ENCODE measurements around the gene KRTCAP2. TPM values are rescaled to one million over a fixed set of nuclear protein-coding genes. Genes with fewer than 3 reads are reported as not detected.

Gene KRTCAP2
- total RNA-seq, 2 experiments from 2014 or later, result 125 to 300 TPM

DNA sequence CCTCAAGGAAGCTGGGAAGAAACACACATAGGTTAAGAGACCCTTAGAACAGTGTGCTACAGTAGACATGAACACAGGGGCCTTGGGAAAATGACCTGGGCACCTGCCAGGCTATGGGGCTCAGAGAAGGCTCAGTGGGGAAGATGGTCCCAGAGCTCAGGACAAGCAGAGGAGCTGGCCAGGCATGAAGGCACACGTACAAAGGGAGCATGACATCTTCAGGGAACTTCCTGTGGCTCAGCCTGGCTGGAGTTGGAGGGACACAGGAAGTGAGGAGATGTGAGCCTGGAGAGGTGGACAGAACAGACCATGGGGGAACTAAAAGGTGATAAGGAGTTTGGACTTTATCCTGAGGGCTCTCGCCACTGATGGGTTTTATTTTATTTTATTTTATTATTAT is 41.2 kb downstream of the KRTCAP2 start:
- Mint-ChIP-seq H3K4me1 (peaks cover 42% of the 10 kb centered on the region), H3K27me3 (peaks cover 15% of the 10 kb centered on the region), H3K27ac (no peak overlapping the region), H3K4me3 (no peak overlapping the region), H3K36me3 (ENCODE audit: low read depth) (peaks cover 8% of the 10 kb centered on the region), H3K9me3 (ENCODE audit: low read depth) (no peaks in the 10 kb centered on the region)
- no peak for ATAC-seq
- ChIA-PET CTCF (interaction anchor here (2.7 kb wide), 1 partner anchor 40 kb away, joined by 6 read pairs; no protein-coding TSS in a partner anchor), POLR2A (no interaction called here)
- intact Hi-C loops (cut with DNase I, micrococcal nuclease), result no loop called here
- no peak for DNase-seq

DNA sequence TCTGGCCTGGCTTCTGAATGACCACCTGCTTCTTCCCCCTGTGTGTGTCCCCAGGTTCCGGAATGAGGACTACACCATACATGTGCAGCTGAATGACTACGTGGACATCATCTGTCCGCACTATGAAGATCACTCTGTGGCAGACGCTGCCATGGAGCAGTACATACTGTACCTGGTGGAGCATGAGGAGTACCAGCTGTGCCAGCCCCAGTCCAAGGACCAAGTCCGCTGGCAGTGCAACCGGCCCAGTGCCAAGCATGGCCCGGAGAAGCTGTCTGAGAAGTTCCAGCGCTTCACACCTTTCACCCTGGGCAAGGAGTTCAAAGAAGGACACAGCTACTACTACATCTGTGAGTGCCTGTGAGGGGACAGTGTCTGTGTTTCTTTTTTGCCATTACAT is 41.8 kb downstream of the KRTCAP2 start:
- DNase-seq (no peak), ATAC-seq (no peak)
- ChIA-PET POLR2A (no interaction called here), CTCF (interaction anchor here (0.8 to 3.4 kb wide), 4 partner anchors 36 to 46 kb away, joined by 3 to 10 read pairs (median 4); partner anchors contain the start of gene KRTCAP2)
- Mint-ChIP-seq H3K27me3 (peaks cover 18% of the 10 kb centered on the region), H3K9me3 (ENCODE audit: low read depth) (no peaks in the 10 kb centered on the region), H3K36me3 (ENCODE audit: low read depth) (peaks cover 5% of the 10 kb centered on the region), H3K4me3 (no peak overlapping the region), H3K27ac (no peak overlapping the region), H3K4me1 (peaks cover 40% of the 10 kb centered on the region)
- intact Hi-C loops (cut with DNase I, micrococcal nuclease), result no loop called here

DNA sequence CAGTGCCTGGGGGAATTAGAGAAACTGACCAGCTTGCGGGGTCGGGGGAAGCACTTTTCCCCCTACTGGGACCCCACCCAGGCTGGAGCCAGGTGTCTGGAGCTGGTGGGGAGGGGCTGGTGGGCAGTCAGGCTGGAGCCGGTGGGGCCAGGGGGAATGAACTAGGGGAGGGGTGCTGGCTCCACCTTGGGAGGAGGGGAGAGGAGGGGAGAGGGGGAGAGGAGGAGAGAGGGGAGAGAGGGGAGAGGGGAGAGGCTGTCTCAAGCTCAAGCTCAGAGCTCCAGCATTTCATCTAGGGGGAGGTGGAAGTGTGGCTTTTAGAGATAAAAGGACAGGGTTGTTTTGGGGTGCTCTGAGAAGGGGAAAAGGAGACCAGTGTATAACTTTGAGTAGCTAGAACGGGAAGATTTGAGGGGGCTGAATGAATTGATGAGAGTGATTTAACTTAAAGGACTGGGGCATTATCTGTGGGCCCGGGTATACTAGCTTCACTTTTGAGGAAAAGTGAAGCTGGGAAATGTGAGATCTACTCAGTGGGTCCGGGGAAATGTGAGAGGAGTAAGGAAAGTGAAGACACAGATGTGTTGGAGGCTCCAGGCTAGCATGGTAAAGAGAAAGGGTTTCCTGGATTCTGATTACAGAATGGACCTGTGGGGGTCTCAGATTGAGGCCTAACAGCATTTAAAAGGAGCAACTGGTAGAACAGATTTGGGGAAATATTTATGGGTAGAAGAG is 42.7 kb downstream of the KRTCAP2 start:
- Mint-ChIP-seq H3K4me1 (peaks cover 40% of the 10 kb centered on the region), H3K9me3 (ENCODE audit: low read depth) (no peaks in the 10 kb centered on the region), H3K4me3 (no peak overlapping the region), H3K27me3 (peaks cover 20% of the 10 kb centered on the region), H3K36me3 (ENCODE audit: low read depth) (peaks cover 3% of the 10 kb centered on the region), H3K27ac (no peak overlapping the region)
- no peak for DNase-seq
- CTCF ChIA-PET, result interaction anchor here (0.6 to 3.4 kb wide), 7 partner anchors 12 to 349 kb away, joined by 3 to 10 read pairs (median 3); partner anchors contain the start of gene KRTCAP2
- intact Hi-C loops (cut with DNase I, micrococcal nuclease), result no loop called here
- no peak for ATAC-seq
- POLR2A ChIA-PET, result interaction anchor here (0.6 kb wide), 1 partner anchor 63 kb away, joined by 3 read pairs; no protein-coding TSS in a partner anchor

DNA sequence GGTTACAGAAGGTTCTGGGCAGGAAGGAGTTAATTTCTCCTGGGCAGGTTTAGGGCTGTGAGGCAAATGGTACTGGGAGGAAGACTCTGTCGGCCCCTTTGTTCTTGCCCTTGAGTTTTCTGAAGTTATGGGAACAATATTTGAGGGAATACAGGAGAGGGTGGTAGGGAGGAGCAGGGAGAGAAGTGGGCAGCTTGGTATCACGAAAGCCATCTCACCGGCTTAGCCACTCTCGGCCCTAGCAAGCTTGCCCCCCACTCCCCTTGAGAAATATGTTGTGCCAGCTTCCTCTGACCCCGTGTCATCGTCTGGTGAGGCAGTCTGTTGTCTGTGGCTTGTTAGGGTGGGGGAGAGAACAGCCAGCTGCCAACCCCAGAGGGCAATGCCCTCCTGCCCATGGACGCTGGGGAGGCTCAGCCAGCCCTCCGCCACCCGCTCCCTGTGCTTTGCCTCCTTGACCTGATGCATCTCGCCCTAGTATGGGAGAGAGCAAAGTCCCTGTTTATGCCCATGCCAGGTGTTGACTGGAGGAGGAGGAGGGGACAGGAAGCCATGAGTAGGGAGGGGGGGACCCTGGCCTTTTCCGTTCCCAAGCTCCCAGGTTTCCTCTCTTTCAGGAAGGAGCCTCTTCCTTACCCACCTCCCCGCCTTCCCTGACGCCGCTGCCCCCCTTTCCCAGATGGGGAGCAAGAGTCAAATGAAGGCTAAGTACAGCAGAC is 44.2 kb downstream of the KRTCAP2 start:
- peak overlapping the region; percentile 55 for H3K27ac Mint-ChIP-seq
- ATAC-seq (no peak), DNase-seq (no peak)
- intact Hi-C loops (cut with DNase I, micrococcal nuclease), result loop anchor here in 1 of 2 experiments (5.0 kb wide), 1 partner anchor 37 kb away; no protein-coding TSS in a partner anchor
- peaks cover 20% of the 10 kb centered on the region for H3K27me3 Mint-ChIP-seq
- H3K9me3 Mint-ChIP-seq (ENCODE audit: low read depth), result no peaks in the 10 kb centered on the region
- H3K4me3 Mint-ChIP-seq, result peak overlapping the region; percentile 66
- ChIA-PET POLR2A (interaction anchor here (0.7 to 0.8 kb wide), 2 partner anchors 44 to 731 kb away, joined by 3 read pairs; no protein-coding TSS in a partner anchor), CTCF (interaction anchor here (0.6 to 3.4 kb wide), 9 partner anchors 37 to 735 kb away, joined by 3 to 10 read pairs (median 4); partner anchors contain the start of gene KRTCAP2)
- H3K4me1 Mint-ChIP-seq, result peaks cover 32% of the 10 kb centered on the region
- no peaks in the 10 kb centered on the region for H3K36me3 Mint-ChIP-seq (ENCODE audit: low read depth)

DNA sequence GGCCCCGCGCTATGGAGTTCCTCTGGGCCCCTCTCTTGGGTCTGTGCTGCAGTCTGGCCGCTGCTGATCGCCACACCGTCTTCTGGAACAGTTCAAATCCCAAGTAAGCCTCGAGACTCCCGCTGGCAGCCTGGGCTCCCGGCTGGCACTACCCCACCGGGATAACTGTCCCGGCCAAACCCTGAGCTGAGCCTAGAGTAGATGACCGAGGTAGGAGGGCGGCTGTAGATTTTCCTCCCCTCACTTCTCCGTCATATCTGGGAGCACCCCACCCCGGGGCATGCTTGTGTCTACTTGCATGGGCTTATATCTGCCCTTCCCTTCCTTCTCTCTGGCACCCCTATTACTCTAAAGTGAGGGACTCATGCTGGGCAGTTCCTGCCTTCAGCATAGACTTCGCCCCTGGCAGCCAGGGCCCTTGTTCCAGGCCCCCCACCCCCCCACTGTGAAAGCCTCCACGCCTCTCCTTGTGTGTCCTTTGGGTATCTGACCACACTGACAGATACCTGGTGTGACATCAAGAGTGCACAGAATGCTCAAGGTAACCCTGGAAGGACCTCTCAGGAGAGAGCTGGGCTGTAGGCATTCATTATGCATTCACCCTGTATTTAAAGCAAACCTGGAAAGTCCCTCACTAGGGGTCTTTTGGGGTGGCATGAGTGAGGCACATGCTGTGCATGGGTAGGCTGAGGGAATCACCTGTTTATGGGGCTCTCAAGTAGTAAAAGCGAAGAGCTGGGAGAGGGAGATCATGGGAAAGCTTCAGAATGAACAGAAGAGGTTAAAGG is 44.9 kb downstream of the KRTCAP2 start:
- Mint-ChIP-seq H3K9me3 (ENCODE audit: low read depth) (no peaks in the 10 kb centered on the region), H3K36me3 (ENCODE audit: low read depth) (no peaks in the 10 kb centered on the region)

DNA sequence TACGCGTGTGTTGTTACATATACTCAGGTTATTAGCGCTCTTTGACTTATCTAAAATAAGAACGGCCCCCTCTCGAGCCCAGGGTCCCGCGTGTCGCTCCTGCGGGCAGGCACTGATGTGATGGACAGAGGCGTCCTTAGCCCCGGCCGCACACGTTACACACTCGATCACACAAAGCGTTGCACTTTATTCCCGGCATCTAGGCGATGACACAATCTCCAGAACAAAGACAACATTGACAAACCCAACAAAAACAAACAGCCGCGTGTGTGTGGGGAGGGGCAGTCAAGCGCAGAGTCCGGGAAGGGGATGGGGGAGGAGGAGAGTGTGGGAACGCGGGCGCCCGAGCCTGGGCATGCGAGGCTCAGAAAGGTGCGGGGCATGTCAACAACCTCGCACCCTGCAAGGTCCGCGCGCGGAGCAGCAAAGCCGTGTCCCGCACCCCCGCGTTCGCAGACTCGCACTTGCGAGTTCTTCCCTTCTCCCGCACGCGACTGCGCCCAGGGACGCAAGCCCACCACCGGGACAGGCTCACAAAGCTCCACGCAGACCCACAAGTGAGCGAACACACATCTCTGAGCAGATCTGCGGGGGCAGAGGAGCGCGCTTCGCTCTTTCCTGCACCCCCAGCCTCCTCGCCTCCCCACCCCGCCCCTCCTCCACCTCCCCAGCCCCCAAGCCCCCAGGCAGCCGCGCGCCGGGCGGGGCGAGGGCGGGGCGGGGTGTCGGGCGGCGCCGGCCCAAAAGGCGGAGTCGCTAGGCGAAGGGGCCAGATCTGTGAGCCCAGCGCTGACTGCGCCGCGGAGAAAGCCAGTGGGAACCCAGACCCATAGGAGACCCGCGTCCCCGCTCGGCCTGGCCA is 45.8 kb downstream of the KRTCAP2 start, which contains the start of gene EFNA1:
TSS of gene EFNA1 (plus strand) at position 772 of the 862 bp plus-strand sequence. CDS start 102 bp downstream, outside the sequence.
- peaks cover 32% of the 10 kb centered on the region for H3K4me1 Mint-ChIP-seq
- no peaks in the 10 kb centered on the region for H3K9me3 Mint-ChIP-seq (ENCODE audit: low read depth)
- intact Hi-C loops (cut with DNase I, micrococcal nuclease), result loop anchor here in 1 of 2 experiments (5.0 kb wide), 1 partner anchor 35 kb away; no protein-coding TSS in a partner anchor
- CTCF ChIA-PET, result interaction anchor here (1.2 to 2.0 kb wide), 2 partner anchors 36 to 45 kb away, joined by 5 to 9 read pairs (median 6); partner anchors contain the start of gene KRTCAP2
- ATAC-seq (peak; percentile 48), DNase-seq (peak; percentile 55)
- POLR2A ChIA-PET, result no interaction called here
- H3K27ac Mint-ChIP-seq, result peak within 1 kb of the TSS; percentile 55
- no peaks in the 10 kb centered on the region for H3K36me3 Mint-ChIP-seq (ENCODE audit: low read depth)
- peak within 1 kb of the TSS; percentile 66 for H3K4me3 Mint-ChIP-seq
- peaks cover 20% of the 10 kb centered on the region for H3K27me3 Mint-ChIP-seq

More for the DNA sequence above, 44.9 kb downstream of the KRTCAP2 start:
- DNase-seq (no peak), ATAC-seq (no peak)
- CTCF ChIA-PET, result interaction anchor here (0.7 to 3.4 kb wide), 8 partner anchors 37 to 50 kb away, joined by 3 to 10 read pairs (median 4); partner anchors contain the start of gene KRTCAP2
- POLR2A ChIA-PET, result interaction anchor here (0.7 to 0.8 kb wide), 2 partner anchors 43 to 732 kb away, joined by 3 read pairs; no protein-coding TSS in a partner anchor
- intact Hi-C loops (cut with DNase I, micrococcal nuclease), result loop anchor here in 1 of 2 experiments (5.0 kb wide), 1 partner anchor 36 kb away; no protein-coding TSS in a partner anchor
- H3K4me3 Mint-ChIP-seq, result peak overlapping the region; percentile 66
- H3K27ac Mint-ChIP-seq, result peak overlapping the region; percentile 55
- H3K4me1 Mint-ChIP-seq, result peaks cover 32% of the 10 kb centered on the region
- H3K27me3 Mint-ChIP-seq, result peaks cover 20% of the 10 kb centered on the region

DNA sequence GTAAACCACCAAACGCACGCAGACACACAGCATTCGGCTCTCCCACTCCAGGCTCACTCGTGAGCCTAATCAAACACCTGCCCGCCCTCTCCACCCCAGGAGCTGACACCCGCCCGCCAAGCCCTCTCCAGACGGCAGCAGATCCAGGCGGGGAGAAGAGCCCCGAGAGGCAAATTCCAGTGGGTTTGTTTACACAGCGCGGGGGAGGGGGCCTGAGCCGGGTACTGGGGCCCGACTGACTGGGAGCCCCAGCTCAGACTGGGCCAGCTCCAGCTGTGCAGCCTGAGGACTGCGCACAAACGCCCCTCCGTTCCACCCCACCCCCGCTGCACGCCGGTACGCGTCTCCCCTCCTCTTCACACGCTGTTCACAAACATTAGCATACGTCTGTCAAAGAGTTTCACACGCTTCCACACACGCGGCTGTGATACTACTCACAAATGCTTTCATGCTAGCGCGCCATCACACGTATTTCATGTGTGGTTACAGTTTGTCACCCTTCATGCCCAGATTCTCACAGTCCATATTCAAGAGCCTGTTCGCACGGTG is 46.5 kb downstream of the KRTCAP2 start:
- Mint-ChIP-seq H3K27me3 (peaks cover 20% of the 10 kb centered on the region), H3K4me3 (peak overlapping the region; percentile 66), H3K4me1 (peaks cover 32% of the 10 kb centered on the region), H3K36me3 (ENCODE audit: low read depth) (no peaks in the 10 kb centered on the region), H3K27ac (no peak overlapping the region), H3K9me3 (ENCODE audit: low read depth) (no peaks in the 10 kb centered on the region)
- intact Hi-C loops (cut with DNase I, micrococcal nuclease), result loop anchor here in 1 of 2 experiments (5.0 kb wide), 1 partner anchor 34 kb away; no protein-coding TSS in a partner anchor
- ChIA-PET POLR2A (no interaction called here), CTCF (interaction anchor here (1.2 to 1.8 kb wide), 3 partner anchors 35 to 46 kb away, joined by 3 to 9 read pairs (median 5); partner anchors contain the start of gene KRTCAP2)
- ATAC-seq, result peak; percentile 70
- peak; percentile 64 for DNase-seq

DNA sequence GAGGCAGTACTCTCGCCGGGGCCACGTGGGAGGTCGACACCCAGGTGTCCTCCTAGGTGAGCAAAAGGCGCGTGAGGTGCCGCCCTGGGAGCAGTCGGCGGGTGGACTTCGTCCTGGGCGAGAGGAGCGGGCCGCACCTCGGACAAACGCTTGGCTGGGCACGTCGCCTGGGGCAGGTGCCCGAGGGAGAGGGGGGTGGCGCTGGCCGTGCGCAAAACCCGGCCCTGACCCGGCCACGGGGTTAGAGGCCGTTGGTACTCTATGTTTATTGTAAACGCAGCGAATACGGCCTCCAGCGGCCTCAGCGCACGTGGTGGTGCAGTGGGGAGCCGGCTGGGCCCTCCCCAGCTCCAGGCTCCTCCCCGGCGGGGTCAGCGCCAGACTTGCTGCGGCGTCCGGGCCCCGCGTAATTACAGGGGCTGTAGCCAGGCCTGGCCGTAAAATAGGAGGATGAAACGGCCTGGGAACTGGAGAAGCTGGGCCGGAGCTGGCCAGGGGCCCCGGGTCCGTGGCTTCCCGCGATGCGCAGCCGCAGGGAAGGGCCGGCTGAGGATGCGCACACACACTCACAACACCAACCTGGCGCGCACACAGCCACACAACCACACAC is 47.1 kb downstream of the KRTCAP2 start:
- Mint-ChIP-seq H3K27me3 (peaks cover 20% of the 10 kb centered on the region), H3K4me3 (no peak overlapping the region), H3K27ac (no peak overlapping the region), H3K4me1 (peaks cover 32% of the 10 kb centered on the region), H3K9me3 (ENCODE audit: low read depth) (no peaks in the 10 kb centered on the region), H3K36me3 (ENCODE audit: low read depth) (no peaks in the 10 kb centered on the region)
- DNase-seq (no peak), ATAC-seq (no peak)
- intact Hi-C loops (cut with DNase I, micrococcal nuclease), result loop anchor here in 1 of 2 experiments (5.0 kb wide), 1 partner anchor 34 kb away; no protein-coding TSS in a partner anchor
- ChIA-PET POLR2A (no interaction called here), CTCF (interaction anchor here (1.2 to 1.8 kb wide), 3 partner anchors 35 to 46 kb away, joined by 3 to 9 read pairs (median 5); partner anchors contain the start of gene KRTCAP2)

DNA sequence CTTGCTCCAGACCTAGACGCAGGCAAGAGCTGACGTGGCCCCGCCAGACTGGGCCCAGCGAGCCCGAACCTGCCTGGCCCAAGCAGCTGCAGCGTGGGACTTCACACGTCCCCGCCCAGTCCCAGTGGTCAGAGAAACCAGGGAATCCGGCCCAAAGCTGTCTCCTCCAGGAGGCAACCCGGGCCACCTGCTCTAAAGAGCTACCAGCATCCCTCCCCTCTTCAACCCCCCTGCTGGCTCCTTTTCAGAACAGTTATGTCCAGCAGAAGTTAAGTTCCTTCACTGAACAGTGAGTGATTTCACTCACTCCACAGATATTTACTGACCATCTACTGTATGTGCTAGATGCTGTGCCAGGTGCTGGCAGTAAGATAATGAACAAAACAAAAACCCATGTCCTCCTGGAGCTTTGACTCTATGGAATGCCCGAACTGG is 47.6 kb downstream of the KRTCAP2 start:
- H3K4me3 Mint-ChIP-seq, result no peak overlapping the region
- POLR2A ChIA-PET, result no interaction called here
- intact Hi-C loops (cut with DNase I, micrococcal nuclease), result loop anchor here in 1 of 2 experiments (5.0 kb wide), 1 partner anchor 33 kb away; no protein-coding TSS in a partner anchor

More for the DNA sequence above, 47.6 kb downstream of the KRTCAP2 start:
- H3K27ac Mint-ChIP-seq, result no peak overlapping the region
- CTCF ChIA-PET, result interaction anchor here (1.5 to 1.8 kb wide), 2 partner anchors 44 to 47 kb away, joined by 3 to 5 read pairs; partner anchors contain the start of gene KRTCAP2
- ATAC-seq (no peak), DNase-seq (no peak)
- peaks cover 20% of the 10 kb centered on the region for H3K27me3 Mint-ChIP-seq
- H3K36me3 Mint-ChIP-seq (ENCODE audit: low read depth), result no peaks in the 10 kb centered on the region
- H3K4me1 Mint-ChIP-seq, result peaks cover 32% of the 10 kb centered on the region
- no peaks in the 10 kb centered on the region for H3K9me3 Mint-ChIP-seq (ENCODE audit: low read depth)
